IPS-NIHi7 (cell line): Measurements from ENCODE around the gene GINM1.

Source experiments
- DNase-seq: peaks from one replicate; pipeline ENCODE4 v3.0.0; 2012; ENCODE audit warnings: mixed read lengths; ENCODE audit errors: extremely low spot score

Gene GINM1

GRCh38 chr6:149565527-149566409 lies at the start of gene GINM1:
TSS of gene GINM1 (plus strand) at chr6:149566375. CDS start at chr6:149566415, 40 bp downstream.
- peak; percentile 99 for DNase-seq

GRCh38 chr6:149529650-149530049 lies 36.5 kb upstream of the GINM1 start:
- DNase-seq: no peak

- DNase-seq: no peak
These were observed 31.4 kb upstream of the GINM1 start for GRCh38 chr6:149534742-149535141.

DNA sequence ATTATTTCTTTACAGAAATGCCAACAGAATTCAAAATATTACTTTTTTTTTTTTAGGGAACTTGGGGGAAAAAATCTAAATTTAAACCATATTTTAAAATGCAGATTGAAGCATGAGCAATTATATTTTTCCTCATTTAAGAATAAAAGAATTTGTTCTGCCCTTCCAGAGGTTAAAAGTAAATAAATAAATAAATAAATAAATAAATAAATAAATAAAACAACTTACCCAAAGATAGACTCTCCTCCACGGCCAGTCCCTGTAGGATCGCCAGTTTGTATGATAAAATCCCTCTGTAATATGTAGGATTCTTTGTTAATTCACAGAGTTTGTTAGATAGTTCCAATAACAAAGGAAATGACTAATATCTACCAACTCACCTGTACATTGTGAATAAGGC lies 25.0 kb upstream of the GINM1 start:
- no peak for DNase-seq

DNA sequence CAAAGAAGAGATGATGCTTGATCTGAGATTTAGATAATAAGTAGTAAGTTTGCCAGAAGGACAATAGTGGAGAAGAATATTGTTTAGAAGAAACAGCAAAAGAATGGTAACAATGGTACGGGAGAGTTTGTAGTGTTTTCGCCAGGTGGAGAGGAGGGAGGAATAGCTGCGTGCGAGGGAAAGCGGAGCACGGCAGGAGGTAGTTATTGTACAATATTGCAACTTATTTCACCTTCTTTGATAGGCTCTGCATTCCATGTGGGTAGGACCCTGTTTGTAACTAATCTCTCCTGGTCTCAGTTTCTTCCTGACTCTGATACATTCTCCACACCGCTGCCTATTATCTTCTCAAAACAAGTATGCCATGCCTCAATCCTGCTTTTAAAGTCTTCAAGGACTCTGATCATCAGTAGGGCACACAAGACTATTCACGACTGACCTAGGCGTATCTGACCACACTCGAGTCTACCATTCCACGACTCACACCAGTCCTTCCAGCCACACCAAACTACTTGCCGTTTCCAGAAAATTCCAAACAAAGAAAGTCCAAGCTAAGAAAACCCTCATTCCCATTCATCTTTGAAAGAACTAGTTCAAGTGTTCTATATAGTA lies 21.4 kb upstream of the GINM1 start:
- no peak for DNase-seq

GRCh38 chr6:149545258-149545753 lies 20.9 kb upstream of the GINM1 start:
- DNase-seq: peak; percentile 9

DNA sequence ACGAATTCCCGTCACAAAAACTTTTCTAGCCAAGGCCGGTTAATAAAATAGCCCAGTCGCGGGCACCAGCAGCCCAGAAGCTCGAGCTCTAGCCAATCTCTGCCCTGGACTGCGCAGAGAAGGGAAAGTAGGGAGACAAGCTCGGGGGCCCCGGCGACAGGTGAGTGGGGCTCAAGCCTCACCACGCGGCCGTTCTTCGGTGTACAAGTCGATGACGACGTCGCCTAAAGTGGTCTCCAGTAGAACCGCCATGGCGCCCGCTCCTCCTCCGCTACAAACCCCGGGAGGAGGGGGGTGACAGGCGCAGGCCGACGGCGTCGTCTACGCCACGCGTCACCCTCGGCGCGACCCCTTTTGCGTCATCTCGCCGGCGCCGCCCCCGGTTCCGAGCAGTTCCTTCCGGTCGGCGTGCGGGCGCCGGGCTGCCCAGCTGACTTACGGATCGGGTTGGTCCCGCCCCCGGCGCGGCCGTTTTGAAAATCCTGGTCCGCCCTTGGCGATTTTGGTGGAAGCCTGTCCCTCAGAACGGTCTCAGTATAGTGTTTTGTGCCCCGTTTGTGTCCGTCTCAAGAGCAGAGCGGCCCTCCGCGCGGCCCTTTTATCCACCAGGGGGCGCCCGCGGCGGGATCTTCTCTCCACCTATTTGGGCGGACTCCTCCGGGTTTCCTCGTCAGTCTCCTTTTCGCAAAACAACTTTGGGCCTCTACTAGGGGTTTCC lies 20.3 kb upstream of the GINM1 start, which contains the start of gene PPIL4:
TSS of gene PPIL4 (minus strand) at position 290 of the 718 bp plus-strand sequence. CDS start at position 252, 38 bp downstream.
- peak; percentile 95 for DNase-seq

- no peak for DNase-seq
These were observed 14.3 kb upstream of the GINM1 start for GRCh38 chr6:149551920-149552319.

GRCh38 chr6:149558029-149558428 lies 8.1 kb upstream of the GINM1 start:
- no peak for DNase-seq

- no peak for DNase-seq
These were observed 6.8 kb upstream of the GINM1 start for GRCh38 chr6:149559389-149559788.

- DNase-seq: peak; percentile 29
These were observed 5.4 kb upstream of the GINM1 start for GRCh38 chr6:149560736-149561135.

GRCh38 chr6:149563203-149563927 lies 2.8 kb upstream of the GINM1 start:
- DNase-seq: no peak

DNA sequence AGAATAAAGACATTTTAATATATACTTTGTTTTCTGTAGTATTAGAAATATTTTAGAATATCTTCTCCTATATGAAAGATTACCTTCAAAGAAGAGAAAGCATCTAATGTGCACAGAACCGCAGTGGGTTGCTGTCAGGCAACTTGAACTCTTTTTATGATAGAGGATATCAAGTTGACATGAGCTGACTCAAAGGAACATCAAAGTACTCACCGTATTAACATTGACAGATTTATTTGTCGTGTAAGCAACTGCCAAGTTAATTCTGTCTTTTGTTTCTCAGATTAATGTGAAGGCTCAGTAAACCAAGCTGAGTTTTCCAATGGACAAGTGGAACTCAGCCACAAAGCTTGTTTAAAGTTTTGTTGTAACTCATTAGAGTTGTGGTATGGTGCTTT lies 2.2 kb upstream of the GINM1 start:
- no peak for DNase-seq

- peak; percentile 65 for DNase-seq
These were observed 427 bp downstream of the GINM1 start for GRCh38 chr6:149566410-149567193.

- no peak for DNase-seq
These were observed 1.0 kb downstream of the GINM1 start for GRCh38 chr6:149567194-149567586.

DNA sequence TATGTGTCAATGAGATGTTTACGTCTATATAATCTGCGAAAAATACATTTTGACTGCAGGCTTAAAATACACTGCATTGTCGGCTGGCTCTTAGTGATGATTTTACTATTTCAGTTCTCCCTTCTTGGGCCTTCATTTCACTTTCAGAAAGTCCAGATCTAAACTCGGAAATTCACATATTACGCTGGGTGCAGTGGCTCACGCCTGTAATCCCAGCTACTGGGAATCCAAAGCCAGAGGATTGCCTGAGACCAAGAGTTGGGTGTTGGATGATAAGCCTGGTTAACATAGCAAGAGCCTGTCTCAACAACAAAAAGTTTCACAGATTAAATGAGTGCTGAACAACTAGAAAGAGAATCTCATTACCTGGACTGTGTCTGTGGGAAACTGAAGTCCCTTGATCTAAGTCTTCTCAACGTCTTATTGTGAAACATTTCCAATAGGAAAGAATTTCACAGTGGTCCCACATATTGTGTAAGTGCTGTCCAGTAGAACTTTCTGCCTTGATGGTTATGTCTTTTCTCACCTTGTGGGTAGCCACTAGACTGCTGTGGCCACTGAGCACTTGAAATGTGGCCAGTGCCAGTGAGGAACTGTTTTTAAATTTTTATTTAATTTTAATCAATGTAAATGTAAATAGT lies 1.9 kb downstream of the GINM1 start:
- DNase-seq: no peak

DNA sequence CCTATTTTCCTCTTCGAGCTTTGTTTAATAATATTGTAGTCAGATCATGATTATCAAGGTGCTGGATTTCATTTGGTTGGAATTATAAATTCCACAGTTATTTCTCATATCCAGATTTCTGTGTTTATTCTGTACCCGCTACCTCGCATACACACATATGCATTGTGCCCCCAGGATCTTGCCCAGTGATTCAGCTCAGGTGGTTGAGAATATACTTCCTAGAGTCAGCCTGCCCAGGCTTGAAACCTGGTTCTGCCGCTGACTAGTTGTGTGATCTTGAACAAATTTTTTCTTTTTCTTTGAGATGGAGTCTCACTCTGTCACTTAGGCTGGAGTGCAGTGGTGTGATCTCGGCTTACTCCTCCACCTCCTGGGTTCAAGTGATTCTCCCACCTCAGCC lies 14.7 kb downstream of the GINM1 start:
- DNase-seq: no peak

DNA sequence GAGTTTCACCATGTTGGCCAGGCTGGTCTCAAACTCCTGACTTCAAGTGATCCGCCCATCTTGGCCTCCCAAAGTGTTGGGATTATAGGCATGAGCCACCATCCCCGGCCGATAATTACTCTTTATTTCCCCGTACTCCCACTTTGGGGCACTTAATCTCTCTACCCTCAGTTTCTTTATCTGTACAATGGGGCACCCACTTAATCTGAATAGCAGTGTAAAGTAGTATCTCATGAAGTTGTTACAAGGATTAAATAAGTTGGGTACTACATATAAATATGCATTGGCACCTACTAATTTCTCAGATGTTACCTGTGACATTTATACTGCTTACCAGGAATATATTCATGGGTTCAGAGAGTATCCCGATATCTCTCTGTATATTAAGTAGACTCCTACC lies 15.2 kb downstream of the GINM1 start:
- no peak for DNase-seq

GRCh38 chr6:149586149-149586548 lies 20.0 kb downstream of the GINM1 start:
- DNase-seq: no peak

GRCh38 chr6:149592983-149593382 lies 26.8 kb downstream of the GINM1 start:
- DNase-seq: no peak
